ENCODE measurements around the gene ATL3. TPM values are rescaled to one million over a fixed set of nuclear protein-coding genes. Genes with fewer than 3 reads are reported as not detected.

The ATL3 gene
- total and polyA plus RNA-seq, 2 of the 13 experiments (the other 11 are each of a cell fraction or from before 2014, with no cell fraction given) = not detected

- TF ChIP-seq HNRNPK (IDR thresholded peaks at IDR 0.05; ENCODE audit: low read depth, low read length, poor library complexity, severe bottlenecking) (peak; percentile 54), ZNF484 (CRISPR knock-in tag; IDR thresholded peaks at IDR 0.05; ENCODE audit: borderline replicate concordance, low read depth) (no peak), STAG1 (CRISPR knock-in tag; IDR thresholded peaks at IDR 0.05) (no peak), NR2F1 (CRISPR knock-in tag; IDR thresholded peaks at IDR 0.05) (no peak), ZNF121 (CRISPR knock-in tag; IDR thresholded peaks at IDR 0.05) (no peak), ZNF577 (CRISPR knock-in tag; IDR thresholded peaks at IDR 0.05; ENCODE audit: borderline replicate concordance, low read depth) (no peak), ZBTB8A (CRISPR knock-in tag; IDR thresholded peaks at IDR 0.05; ENCODE audit: borderline replicate concordance, low read depth) (no peak), ZBTB33 (CRISPR knock-in tag; IDR thresholded peaks at IDR 0.05) (no peak), ZNF562 (CRISPR knock-in tag; IDR thresholded peaks at IDR 0.05; ENCODE audit: borderline replicate concordance) (no peak), ZFP82 (CRISPR knock-in tag; IDR thresholded peaks at IDR 0.05; ENCODE audit: borderline replicate concordance) (0 out of 2 replicates have a peak, but pooled peaks have one; percentile 51), FOXK2 (IDR thresholded peaks at IDR 0.05) (peak; percentile 41; the same call in 1 of the 2 replicates), ZNF563 (CRISPR knock-in tag; IDR thresholded peaks at IDR 0.05) (no peak; the same call in none of the 2 replicates), MLLT10 (CRISPR knock-in tag; IDR thresholded peaks at IDR 0.05) (no peak), IKZF1 (IDR thresholded peaks at IDR 0.05) (no peak), GPN1 (CRISPR knock-in tag; IDR thresholded peaks at IDR 0.05; ENCODE audit: borderline replicate concordance) (no peak), ZBTB34 (CRISPR knock-in tag; IDR thresholded peaks at IDR 0.05) (no peak), CTCF (CRISPR knock-in tag; IDR thresholded peaks at IDR 0.05) (peak; percentile 35), JDP2 (CRISPR knock-in tag; IDR thresholded peaks at IDR 0.05; ENCODE audit: borderline replicate concordance) (no peak), ZFAT (CRISPR knock-in tag; conservative IDR thresholded peaks at IDR 0.05) (no peak), FOXM1 (CRISPR knock-in tag; IDR thresholded peaks at IDR 0.05) (no peak), KAT7 (CRISPR knock-in tag; IDR thresholded peaks at IDR 0.05; ENCODE audit: borderline replicate concordance) (peak; percentile 36; the same call in 1 of the 2 replicates), IRX3 (CRISPR knock-in tag; IDR thresholded peaks at IDR 0.05; ENCODE audit: borderline replicate concordance, low read depth) (no peak), TSC22D2 (CRISPR knock-in tag; IDR thresholded peaks at IDR 0.05; ENCODE audit: borderline replicate concordance) (no peak), KLF16 (CRISPR knock-in tag; IDR thresholded peaks at IDR 0.05) (peak in 1 of 2 experiments; percentile 78; a peak in 1 of 4 replicates), ZBTB38 (CRISPR knock-in tag; IDR thresholded peaks at IDR 0.05) (no peak), MAFF (IDR thresholded peaks at IDR 0.05; ENCODE audit: low read depth, low read length) (no peak)
Observed at GRCh38 chr11:63681321-63682065, 10.3 kb upstream of the ATL3 start, which contains the start of gene RTN3 (continued).

Measured in HepG2 (cell line).